Head of caudate nucleus (tissue), 42 donors: ENCODE data around the gene TPX2.
"Not testable (repeated sequence)": the region's sequence is repeated elsewhere in the genome, so short reads cannot be mapped to it uniquely, and the experiment has no call there.

ENCODE experiments used
- DNase-seq, 42 donors: peaks; one replicate each; pipeline versions ENCODE4 v3.0.0 to v3.0.0-alpha.2; 2020 to 2021; ENCODE audit warnings: mixed read lengths in 7 of 42
- intact Hi-C: fragments of 100-400 bp; cut with DNase I; formaldehyde crosslinking; loops from one replicate; pipeline ENCODE4 v1.15.0; 2022

The TPX2 gene

DNA sequence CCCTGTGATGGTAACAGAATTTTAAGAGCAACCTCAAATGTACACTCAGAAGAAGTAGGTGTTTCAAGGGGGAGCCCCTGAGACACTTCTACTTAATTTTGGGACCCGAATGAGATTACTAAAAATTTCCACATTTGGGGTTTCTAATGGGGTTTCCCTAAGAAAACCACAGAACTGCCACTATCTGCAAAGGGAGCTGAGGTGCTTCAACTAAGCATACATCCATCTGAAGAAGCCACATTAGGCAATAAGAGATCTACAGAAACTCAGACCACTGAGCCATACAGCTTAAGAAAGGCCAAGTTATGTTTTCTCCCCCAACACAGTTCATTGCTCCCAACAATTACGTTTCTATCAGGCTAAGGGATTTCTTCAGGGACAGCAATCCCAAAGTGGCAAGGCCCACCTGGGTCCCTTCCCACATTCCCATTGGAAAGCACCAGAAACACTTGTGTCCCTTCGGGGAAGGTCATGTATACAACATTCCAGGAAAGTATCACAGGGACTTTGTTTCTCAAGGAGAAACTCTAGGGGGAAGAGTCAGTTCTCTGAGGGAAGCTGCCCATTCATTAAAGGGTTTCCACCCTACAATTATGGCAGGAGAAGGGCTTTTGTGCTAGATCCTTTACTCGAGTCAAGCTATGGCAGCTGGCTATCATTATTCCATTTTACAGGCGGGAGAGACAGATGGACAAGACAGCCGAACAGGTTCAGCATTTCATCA lies 21.4 kb upstream of the TPX2 start:
- DNase-seq = no peak
- intact Hi-C loops = no loop called here

- DNase-seq = no peak
- intact Hi-C loops = no loop called here
These were observed 20.0 kb upstream of the TPX2 start for GRCh38 chr20:31718952-31719643.

- DNase-seq = peak in 22 of 42 donors; percentile 22 to 69 (median 45)
- intact Hi-C loops = loop anchor here (10.0 kb wide), 1 partner anchor 155 kb away; no protein-coding TSS in a partner anchor
These were observed 19.2 kb upstream of the TPX2 start for GRCh38 chr20:31719644-31720485.

DNA sequence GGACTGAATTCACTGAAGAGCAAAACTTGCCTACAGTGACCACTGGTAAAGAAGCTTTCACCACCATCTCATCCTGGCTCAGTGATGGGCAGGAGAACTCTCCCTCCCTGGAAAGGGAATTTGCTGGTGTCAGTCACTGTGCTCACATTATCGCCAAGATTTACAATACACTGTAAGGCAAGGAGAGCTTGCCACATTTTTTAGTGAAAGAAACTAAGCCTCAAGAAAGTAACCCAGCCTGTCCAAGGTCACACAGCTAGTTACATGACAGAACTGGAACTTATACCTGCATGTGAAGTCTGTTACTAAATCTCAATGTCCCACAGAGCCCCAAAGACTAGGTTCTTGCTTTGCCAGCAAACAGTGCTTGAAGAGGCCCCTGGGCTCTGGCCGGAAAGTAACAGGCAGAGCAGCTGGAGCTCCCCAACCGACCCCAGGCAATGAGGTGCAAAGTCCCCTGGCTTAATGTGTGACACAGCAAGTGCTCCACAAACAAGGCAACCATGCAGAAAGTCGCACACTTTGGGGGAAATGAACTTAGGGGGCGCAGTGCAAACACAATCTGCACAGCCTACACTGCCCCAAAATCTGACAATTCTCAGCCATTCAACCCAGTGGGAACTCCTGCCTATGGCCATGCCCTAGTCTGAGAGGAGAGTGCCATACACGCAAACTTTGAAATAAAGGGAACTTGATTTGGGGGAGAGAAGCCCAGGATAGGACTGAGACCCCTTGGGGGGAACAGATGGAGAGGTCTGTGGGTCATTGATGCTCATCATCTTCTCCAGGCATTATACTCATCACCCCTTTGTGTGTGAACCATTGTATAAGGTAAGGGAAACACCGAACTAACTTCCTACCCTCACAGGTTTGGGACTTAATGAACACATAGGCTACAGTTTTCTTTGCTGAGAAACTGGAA lies 18.3 kb upstream of the TPX2 start:
- peak in 9 of 42 donors; percentile 16 to 69 (median 42) for DNase-seq
- intact Hi-C loops = loop anchor here (10.0 kb wide), 1 partner anchor 156 kb away; no protein-coding TSS in a partner anchor

- intact Hi-C loops = loop anchor here (2.0 to 10.0 kb wide), 2 partner anchors 61 to 157 kb away; no protein-coding TSS in a partner anchor
- peak in 33 of 42 donors; percentile 15 to 66 (median 47) for DNase-seq
These were observed 17.5 kb upstream of the TPX2 start for GRCh38 chr20:31721408-31722256.

DNA sequence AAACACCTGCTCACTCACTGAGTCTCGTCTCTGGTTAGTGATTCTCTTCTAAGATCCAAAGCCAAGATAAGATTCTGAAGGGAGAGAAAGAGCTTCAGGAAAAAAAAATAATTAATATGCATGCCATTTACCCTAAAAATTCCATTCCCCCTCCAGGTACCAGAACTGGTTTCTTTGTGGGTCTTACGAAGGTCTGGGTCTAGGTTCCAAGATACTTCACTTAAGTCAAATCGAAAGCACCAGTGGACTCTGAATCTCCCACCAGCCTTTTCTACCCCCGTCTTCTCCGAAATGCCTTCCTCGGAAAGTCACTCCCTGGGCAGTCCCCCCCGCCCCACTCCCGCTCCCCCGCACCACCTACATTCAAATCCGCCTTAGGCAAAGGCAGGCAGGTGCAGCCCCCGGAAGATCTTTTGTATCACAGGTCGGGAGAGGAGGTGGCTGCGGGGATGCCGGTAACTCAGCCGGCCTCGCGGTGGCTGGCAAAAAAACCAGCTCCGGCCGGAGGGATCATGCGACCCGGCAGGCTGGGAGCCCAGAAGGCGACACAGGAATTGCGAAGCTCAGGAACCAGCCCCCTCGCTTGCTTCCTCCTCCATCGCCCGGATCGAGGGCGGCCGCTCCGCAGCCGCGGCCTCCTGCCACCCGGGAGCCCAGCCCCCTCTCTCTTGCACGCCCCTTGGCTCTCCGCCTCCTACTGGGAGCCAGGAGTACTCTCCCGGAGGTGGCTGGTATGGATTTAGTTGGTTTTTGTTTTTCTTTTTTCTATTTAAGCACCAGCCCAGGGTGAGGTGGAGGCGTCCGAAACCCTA lies 16.6 kb upstream of the TPX2 start, which contains the start of gene BCL2L1:
BCL2L1 (minus strand) TSS at position 612 of the 812 bp plus-strand sequence. CDS start 650 bp downstream, outside the sequence.
- intact Hi-C loops = loop anchor here (2.0 to 10.0 kb wide), 2 partner anchors 62 to 158 kb away; no protein-coding TSS in a partner anchor
- peak; percentile 57 to 94 (median 87) for DNase-seq

- DNase-seq = peak in 2 of 42 donors; percentile 27 to 30
- intact Hi-C loops = loop anchor here (2.0 to 10.0 kb wide), 2 partner anchors 62 to 158 kb away; no protein-coding TSS in a partner anchor
These were observed 16.1 kb upstream of the TPX2 start for GRCh38 chr20:31723069-31723318.

DNA sequence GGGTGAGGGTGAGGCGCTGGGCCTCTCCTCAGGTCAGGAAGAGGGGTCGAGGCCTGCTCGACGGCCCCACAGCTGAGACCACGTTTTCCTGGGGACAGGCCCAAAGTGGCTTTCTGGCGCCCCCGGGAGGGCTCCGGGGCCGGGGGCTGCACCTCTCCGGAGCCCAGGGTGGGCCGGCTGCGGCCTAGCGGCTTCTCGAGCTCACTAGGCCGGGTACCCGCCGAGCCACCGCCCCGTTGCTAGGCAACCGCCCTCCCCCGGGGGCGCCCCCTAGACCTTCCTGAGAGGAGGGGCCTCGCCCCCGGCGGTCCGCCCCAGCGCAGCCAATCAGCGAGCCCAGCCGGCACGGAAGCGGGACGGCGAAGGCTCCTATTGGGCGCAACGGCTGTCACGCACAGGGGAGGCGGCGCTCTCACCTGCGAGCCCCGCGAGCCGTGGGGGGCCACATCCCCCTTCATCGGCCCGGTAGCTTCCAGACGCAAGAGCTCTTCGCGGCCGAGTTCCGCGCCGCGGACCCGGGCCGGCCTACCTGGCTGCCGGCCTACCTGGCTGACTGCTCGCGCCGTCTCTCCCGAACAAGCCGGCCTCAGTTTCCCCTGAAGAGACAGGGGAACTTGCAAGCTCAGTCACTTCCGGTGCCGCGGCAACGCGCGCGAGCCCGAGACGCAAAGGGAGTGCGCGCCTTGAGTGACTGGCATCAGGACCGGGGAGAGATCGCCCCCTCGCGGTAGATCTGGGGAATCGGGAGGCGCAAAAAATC lies 15.6 kb upstream of the TPX2 start:
- intact Hi-C loops = loop anchor here (2.0 to 10.0 kb wide), 2 partner anchors 63 to 159 kb away; no protein-coding TSS in a partner anchor
- DNase-seq = peak; percentile 95 to 100 (median 99)

DNA sequence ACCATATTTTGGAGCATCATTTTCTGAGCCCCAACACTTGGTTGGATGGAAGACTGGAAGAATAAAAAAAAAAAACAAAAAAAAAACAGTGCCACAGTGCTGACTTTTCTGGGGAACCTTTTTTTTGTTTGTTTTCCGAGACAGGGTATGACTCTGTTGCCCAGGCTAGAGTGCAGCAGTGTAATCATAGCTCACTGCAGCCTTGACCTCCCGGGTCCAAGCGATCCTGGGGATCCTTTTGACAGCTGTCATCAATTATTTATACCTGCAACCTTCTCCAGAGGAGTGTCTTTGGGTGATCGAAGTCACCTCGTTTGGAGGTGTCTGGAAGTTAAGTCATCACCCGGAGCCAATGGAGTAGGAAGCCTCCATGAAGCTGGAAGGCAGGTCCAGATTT lies 7.8 kb upstream of the TPX2 start:
- no peak for DNase-seq
- intact Hi-C loops = no loop called here

- intact Hi-C loops = no loop called here
- DNase-seq = no peak
These were observed 474 bp downstream of the TPX2 start for GRCh38 chr20:31739550-31739977.

- DNase-seq = no peak
- intact Hi-C loops = no loop called here
These were observed 1.1 kb downstream of the TPX2 start for GRCh38 chr20:31740208-31740607.

DNA sequence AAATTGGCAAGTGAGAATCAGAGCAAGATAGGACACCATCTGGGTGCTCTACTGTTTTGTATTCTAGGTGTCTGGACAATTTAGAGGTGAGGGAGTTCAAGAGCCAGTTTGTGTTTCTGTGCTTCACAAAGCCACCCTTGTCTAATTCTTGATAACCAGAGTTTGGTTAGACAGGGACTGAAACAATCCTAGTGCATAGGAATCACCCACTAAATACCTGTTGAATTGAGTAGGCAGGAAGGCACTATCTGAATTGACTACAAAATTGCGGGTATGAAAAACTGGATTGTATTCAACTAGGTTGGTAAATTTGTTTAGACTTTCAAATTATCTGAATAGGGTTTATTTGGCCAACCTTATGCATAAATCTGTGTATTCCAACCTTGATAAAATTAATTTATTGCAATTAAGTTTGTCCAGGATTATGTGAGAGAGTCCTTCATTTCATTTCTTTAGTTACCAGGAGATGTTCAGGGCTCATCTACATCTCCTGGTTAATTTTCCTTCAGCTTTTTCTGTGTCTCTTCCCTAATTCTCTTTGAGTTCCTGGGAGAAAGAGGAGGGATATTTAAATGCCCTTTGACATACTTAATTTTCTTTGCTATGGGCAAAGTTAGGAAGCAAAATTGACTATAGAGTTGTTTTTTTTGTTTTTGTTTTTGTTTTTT lies 1.7 kb downstream of the TPX2 start:
- no peak for DNase-seq
- intact Hi-C loops = no loop called here

GRCh38 chr20:31746068-31746878 lies 7.2 kb downstream of the TPX2 start:
- intact Hi-C loops = no loop called here
- DNase-seq = peak in 1 of 42 donors; percentile 22

DNA sequence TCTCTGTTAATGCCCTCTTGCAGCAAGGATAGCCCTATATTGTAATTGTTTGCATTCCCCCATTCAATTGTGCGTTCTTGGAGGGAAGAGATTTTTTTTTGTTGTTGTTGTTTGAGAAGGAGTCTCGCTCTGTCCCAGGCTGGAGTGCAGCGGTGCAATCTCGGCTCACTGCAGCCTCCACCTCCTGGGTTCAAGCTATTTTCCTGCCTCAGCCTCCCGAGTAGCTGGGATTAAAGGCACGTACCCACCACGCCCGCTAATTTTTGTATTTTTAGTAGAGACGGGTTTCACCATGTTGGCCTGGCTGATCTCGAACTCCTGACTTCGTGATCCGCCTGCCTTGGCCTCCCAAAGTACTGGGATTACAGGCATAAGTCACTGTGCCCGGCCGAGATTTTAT lies 7.9 kb downstream of the TPX2 start:
- intact Hi-C loops = not testable (repeated sequence)

More for the DNA sequence above, 7.9 kb downstream of the TPX2 start:
- not testable (repeated sequence) for DNase-seq
